GM12874 (cell line): ENCODE data around the gene TFG.

ENCODE experiments used
- TF ChIP-seq, protein P1 (sequence below): IDR thresholded peaks from 2 replicates; pipeline ENCODE4 v1.5.1; 2011; ENCODE audit warnings: low read depth, mild to moderate bottlenecking, control low read depth, low read length, moderate library complexity; ENCODE audit not compliant: insufficient read depth

TFG gene

DNA sequence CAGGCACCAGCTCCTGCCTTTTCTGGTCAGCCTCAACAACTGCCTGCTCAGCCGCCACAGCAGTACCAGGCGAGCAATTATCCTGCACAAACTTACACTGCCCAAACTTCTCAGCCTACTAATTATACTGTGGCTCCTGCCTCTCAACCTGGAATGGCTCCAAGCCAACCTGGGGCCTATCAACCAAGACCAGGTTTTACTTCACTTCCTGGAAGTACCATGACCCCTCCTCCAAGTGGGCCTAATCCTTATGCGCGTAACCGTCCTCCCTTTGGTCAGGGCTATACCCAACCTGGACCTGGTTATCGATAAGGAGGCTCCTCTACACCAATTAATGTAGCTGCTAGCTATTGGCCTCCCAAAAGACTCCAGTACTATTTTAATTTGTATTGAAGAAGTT, 38.9 kb downstream of the TFG start:
- TF ChIP-seq, protein P1, sequence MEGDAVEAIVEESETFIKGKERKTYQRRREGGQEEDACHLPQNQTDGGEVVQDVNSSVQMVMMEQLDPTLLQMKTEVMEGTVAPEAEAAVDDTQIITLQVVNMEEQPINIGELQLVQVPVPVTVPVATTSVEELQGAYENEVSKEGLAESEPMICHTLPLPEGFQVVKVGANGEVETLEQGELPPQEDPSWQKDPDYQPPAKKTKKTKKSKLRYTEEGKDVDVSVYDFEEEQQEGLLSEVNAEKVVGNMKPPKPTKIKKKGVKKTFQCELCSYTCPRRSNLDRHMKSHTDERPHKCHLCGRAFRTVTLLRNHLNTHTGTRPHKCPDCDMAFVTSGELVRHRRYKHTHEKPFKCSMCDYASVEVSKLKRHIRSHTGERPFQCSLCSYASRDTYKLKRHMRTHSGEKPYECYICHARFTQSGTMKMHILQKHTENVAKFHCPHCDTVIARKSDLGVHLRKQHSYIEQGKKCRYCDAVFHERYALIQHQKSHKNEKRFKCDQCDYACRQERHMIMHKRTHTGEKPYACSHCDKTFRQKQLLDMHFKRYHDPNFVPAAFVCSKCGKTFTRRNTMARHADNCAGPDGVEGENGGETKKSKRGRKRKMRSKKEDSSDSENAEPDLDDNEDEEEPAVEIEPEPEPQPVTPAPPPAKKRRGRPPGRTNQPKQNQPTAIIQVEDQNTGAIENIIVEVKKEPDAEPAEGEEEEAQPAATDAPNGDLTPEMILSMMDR: no peak

DNA sequence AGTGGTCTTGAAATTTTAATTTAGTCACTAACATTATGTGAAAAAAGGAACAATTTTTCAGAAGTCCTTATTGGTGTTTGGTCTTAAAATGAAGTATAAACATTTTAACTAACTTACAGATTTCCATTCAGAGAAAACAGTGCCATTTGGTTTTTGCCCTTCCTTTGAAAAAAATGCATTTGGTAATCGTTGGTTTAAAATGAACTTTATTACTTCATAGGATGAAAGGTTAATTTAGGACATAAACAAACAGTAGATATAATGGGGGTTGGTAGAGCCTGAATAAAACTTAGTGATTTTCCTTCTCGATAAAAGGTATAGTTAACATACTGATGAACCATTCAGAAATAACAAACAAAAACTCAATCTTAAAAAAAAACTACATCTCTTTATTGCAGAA, 39.7 kb downstream of the TFG start:
- TF ChIP-seq, protein P1: no peak

DNA sequence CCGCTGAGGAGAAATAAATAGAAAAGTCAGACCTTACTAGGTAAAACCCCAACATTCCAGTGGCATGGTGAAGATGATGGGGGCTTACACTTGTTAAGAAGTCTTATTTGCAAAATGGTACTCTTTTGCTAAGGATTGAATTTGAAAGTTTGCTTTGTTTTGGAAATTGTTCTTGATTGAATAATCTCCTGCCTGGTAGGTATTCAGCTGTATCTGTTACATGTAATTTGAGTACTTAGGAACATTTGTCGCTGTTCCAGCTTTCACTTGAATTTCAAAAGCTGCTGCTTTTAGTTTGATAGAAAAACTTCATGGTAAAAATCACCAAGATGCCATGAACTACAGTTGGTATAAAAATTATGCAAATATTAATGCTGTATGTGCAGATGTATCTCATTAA, 44.6 kb downstream of the TFG start:
- TF ChIP-seq, protein P1: no peak

DNA sequence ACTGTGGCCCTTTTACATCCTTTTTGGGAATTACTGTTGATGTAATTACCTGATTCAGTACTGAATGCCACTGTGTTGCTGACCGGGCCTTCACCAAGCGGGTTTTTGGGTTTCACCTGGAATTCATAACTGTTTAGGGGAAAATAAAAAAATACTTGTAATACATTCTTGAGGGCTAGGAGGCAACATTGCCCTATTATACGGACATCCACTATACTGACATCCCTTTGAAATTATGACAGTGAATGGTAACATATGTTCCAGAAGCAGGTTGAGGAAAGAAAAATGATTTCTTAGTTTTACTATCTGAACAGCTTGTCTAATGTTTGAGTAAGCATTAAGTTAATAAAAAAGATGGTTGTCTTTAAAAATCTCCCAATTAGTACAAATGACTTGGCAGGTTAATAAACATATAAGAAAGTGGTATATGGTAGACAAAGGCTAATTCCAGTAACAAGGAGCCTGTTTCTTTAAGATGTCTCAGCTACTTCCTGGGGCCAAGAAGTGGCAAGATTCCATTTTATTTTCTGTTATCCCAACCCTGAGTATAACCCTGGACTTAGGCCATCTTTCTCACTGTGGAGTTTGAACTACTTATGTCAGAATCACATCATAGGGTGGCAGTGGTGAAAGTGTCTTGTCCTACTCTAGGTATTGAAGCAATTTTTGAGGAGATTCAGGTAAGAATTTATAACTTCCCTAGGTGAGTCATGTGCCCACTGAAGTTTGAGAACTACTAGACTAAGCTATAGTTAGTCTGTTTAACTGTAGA, 45.5 kb downstream of the TFG start:
- TF ChIP-seq, protein P1: no peak

DNA sequence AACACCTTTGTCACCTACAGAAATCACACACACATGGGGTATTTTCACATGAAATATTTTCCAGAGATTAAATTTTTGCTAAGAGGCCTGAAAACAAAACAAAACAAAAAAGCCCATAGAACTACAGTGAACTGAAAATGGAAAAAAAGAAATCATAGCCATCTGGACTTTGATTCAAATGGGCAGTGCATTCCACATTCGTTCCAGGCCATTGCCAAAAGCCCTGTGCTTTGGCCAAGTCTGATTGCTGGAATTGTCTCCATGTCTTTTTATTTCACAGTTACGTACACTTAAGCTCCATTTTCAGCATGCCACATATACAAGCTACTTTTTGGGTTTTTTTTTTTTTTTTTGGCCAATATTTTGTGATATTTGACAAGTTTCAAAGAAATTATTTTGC, 47.1 kb downstream of the TFG start:
- TF ChIP-seq, protein P1: no peak

DNA sequence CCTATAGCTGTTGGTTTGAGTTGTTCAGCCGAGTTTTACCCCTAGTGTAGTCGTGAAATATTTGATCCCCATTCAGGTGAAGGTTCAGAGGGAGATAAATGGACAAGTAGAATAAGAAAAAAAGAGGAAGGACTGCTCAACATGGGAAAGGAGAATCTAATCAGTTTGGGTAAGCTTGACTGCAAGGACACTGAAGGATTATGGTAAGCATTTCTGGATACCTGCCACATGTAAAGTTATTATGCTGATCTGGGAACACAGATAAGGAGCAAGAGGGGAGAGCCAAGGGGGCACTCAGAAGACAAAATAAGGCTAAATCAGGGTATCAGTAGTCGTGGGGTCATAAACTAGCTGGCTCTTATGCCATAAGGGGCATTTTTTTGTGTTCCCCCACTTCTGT, 49.9 kb downstream of the TFG start:
- TF ChIP-seq, protein P1: no peak

DNA sequence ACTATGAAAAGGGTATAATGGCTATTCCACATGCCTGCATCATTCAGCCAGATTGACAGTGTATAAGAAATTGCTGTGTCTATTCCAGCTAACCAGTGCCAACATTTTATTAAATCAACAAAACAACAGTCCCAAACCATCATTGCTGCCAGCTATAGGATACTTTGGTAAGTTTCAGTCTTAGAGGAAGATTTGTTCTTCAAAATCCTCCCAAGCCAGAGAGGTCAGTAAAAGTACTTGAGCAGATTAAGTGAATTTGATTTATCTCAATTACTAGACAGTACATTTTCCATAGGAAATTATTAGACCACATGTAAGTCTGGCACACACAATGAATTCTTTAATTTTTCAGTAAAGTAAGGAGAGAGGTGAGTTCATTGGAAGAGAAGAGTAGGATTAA, 50.7 kb downstream of the TFG start:
- TF ChIP-seq, protein P1: no peak
